HCT116 (cell line): ENCODE measurements around the gene MARS1. TPM values are rescaled to one million over a fixed set of nuclear protein-coding genes. Genes with fewer than 3 reads are reported as not detected.

ENCODE experiments used
- ATAC-seq: fragments of 200-7000 bp; cut with Tn5 transposase; 2 replicates; pipeline ENCODE4 v1.9.1; 2020; ENCODE audit warnings: mild to moderate bottlenecking, moderate library complexity
- BruUV-seq: library from RNA; stranded (reverse); fragments of 400-500 nt; replicated peaks from 2 replicates; lab custom pipeline; 2021; lab: Mats Ljungman, UMichigan
- CTCF ChIA-PET: fragments of 300-600 bp; sonication (Branson Sonifier 250); formaldehyde crosslinking; loops from one replicate; lab custom pipeline; 2021; ENCODE audit warnings: antibody characterized with exemption; lab: Charles Lee
- POLR2A ChIA-PET: fragments of 300-600, 350-600 bp; sonication (Branson Sonifier 250); formaldehyde crosslinking; loops from one replicate; lab custom pipeline; 2021; ENCODE audit warnings: antibody characterized with exemption; lab: Charles Lee
- RAD21 ChIA-PET, 2 experiments: fragments of 300-600 bp; sonication (Branson Sonifier 250); formaldehyde crosslinking; loops; one replicate each; lab custom pipeline; 2023; ENCODE audit warnings: low total read pairs in 2 of 2; ENCODE audit not compliant: uncharacterized antibody in 2 of 2, unreplicated experiment in 2 of 2, low non-redundant PET in 1 of 2; lab: Charles Lee
- DNase-seq: peaks from one replicate; pipeline ENCODE4 v3.0.0-alpha.2; 2010; ENCODE audit warnings: low read depth, low spot score
- H2AFZ ChIP-seq: fragments of 200-600 bp; shearing (Covaris generic), sonication (generic); 2 replicates; pipeline ENCODE4 v1.6.1; 2017; ENCODE audit warnings: low read depth, mixed run types, mixed read lengths, antibody characterized with exemption, low read length; ENCODE audit not compliant: poor library complexity, severe bottlenecking
- H3K27ac ChIP-seq: 2 replicates; pipeline ENCODE4 v1.5.1; 2012; ENCODE audit warnings: low read depth, low read length
- H3K27me3 ChIP-seq: fragments of 200-600 bp; sonication (generic); 2 replicates; pipeline ENCODE4 v1.6.1; 2016; ENCODE audit warnings: mixed run types, low read length, mixed read lengths; ENCODE audit not compliant: insufficient read depth
- H3K36me3 ChIP-seq, 2 experiments: fragments of 200-500 bp in 1 of 2; fragments of 200-600 bp in 1 of 2; sonication (Bioruptor generic) in 1 of 2; sonication (generic) in 1 of 2; 2 replicates each; pipeline versions ENCODE4 v1.5.1 to v1.6.1; 2014 to 2016; ENCODE audit warnings: low read length in 2 of 2, inconsistent platforms in 1 of 2, mixed read lengths in 1 of 2, mixed run types in 1 of 2; ENCODE audit not compliant: insufficient read depth in 2 of 2, control insufficient read depth in 1 of 2
- H3K4me1 ChIP-seq, 2 experiments: fragments of 200-600 bp in 1 of 2; sonication (generic) in 1 of 2; 2 replicates each; pipeline versions ENCODE4 v1.5.1 to v1.6.1; 2012 to 2017; ENCODE audit warnings: low read length in 2 of 2, inconsistent platforms in 1 of 2, mild to moderate bottlenecking in 1 of 2, mixed read lengths in 1 of 2, mixed run types in 1 of 2, moderate library complexity in 1 of 2; ENCODE audit not compliant: insufficient read depth in 2 of 2, control insufficient read depth in 1 of 2
- H3K4me2 ChIP-seq: fragments of 200-600 bp; sonication (generic); 2 replicates; pipeline ENCODE4 v1.6.1; 2017; ENCODE audit warnings: mixed run types, low read length, mixed read lengths
- H3K4me3 ChIP-seq, 2 experiments: fragments of 200-600 bp in 1 of 2; sonication (generic) in 1 of 2; replicated peaks in 1 of 2; 2 replicates each; pipeline ENCODE4 v1.5.1; 2011 to 2016; ENCODE audit warnings: low read length in 2 of 2, control low read depth in 1 of 2, low read depth in 1 of 2, mild to moderate bottlenecking in 1 of 2, mixed read lengths in 1 of 2, mixed run types in 1 of 2
- H3K79me2 ChIP-seq: fragments of 200-600 bp; sonication (generic); 2 replicates; pipeline ENCODE4 v1.6.1; 2017; ENCODE audit warnings: mild to moderate bottlenecking, mixed run types, low read length, moderate library complexity, mixed read lengths; ENCODE audit not compliant: insufficient read depth
- H3K9ac ChIP-seq: fragments of 200-600 bp; sonication (generic); 2 replicates; pipeline ENCODE4 v1.6.1; 2016; ENCODE audit warnings: low read length, mixed read lengths
- H3K9me2 ChIP-seq: fragments of 200-600 bp; sonication (generic), shearing (Covaris generic); 2 replicates; pipeline ENCODE4 v1.6.1; 2017; ENCODE audit warnings: mixed run types, mild to moderate bottlenecking, moderate library complexity; ENCODE audit not compliant: insufficient read depth
- H3K9me3 ChIP-seq, 2 experiments: fragments of 200-500 bp in 1 of 2; fragments of 200-600 bp in 1 of 2; sonication (Bioruptor generic) in 1 of 2; sonication (generic) in 1 of 2; 2 replicates each; pipeline ENCODE4 v1.6.1; 2014 to 2017; ENCODE audit warnings: low read length in 2 of 2, mixed read lengths in 2 of 2, inconsistent platforms in 1 of 2, low read depth in 1 of 2, mild to moderate bottlenecking in 1 of 2, mixed run types in 1 of 2, moderate library complexity in 1 of 2; ENCODE audit not compliant: control insufficient read depth in 1 of 2, insufficient read depth in 1 of 2
- H4K20me1 ChIP-seq: fragments of 200-600 bp; sonication (generic), shearing (Covaris generic); 2 replicates; pipeline ENCODE4 v1.6.1; 2017; ENCODE audit warnings: mixed run types, mild to moderate bottlenecking, moderate library complexity; ENCODE audit not compliant: insufficient read depth
- ATF3 ChIP-seq: IDR thresholded peaks from 2 replicates; pipeline ENCODE4 v1.6.1; 2012
- CBX3 ChIP-seq: IDR thresholded peaks from 2 replicates; pipeline ENCODE4 v1.6.1; 2012; ENCODE audit warnings: low read depth
- CTCF ChIP-seq, 3 experiments: fragments of 200-600 bp in 1 of 3; sonication (generic) in 1 of 3; IDR thresholded peaks in 2 of 3; conservative IDR thresholded peaks in 1 of 3; 2 replicates each; pipeline ENCODE4 v1.5.1; 2012 to 2017; ENCODE audit warnings: low read depth in 2 of 3, low read length in 2 of 3, antibody characterized with exemption in 1 of 3, borderline replicate concordance in 1 of 3, control low read depth in 1 of 3, mild to moderate bottlenecking in 1 of 3, mixed read lengths in 1 of 3, mixed run types in 1 of 3, moderate library complexity in 1 of 3; ENCODE audit not compliant: insufficient read depth in 1 of 3
- EZH2 ChIP-seq: fragments of 200-600 bp; sonication (generic); IDR thresholded peaks from 2 replicates; pipeline ENCODE4 v1.6.1; 2017; ENCODE audit warnings: antibody characterized with exemption, mixed run types
- EZH2phosphoT487 ChIP-seq: fragments of 200-600 bp; IDR thresholded peaks from 2 replicates; pipeline ENCODE4 v1.6.1; 2018; ENCODE audit warnings: antibody characterized with exemption, borderline replicate concordance
- JUND ChIP-seq: IDR thresholded peaks from 2 replicates; pipeline ENCODE4 v1.6.1; 2012
- MAX ChIP-seq: IDR thresholded peaks from 2 replicates; pipeline ENCODE4 v1.6.1; 2012
- POLR2A ChIP-seq: IDR thresholded peaks from 2 replicates; pipeline ENCODE4 v1.7.0; 2011; ENCODE audit warnings: borderline replicate concordance; ENCODE audit not compliant: insufficient read depth, insufficient read length; ENCODE audit errors: extremely low read depth
- POLR2AphosphoS5 ChIP-seq: IDR thresholded peaks from 2 replicates; pipeline ENCODE4 v1.6.1; 2011; ENCODE audit warnings: mild to moderate bottlenecking, low read depth, low read length, moderate library complexity
- TCF7L2 ChIP-seq: IDR thresholded peaks from 2 replicates; pipeline ENCODE4 v1.7.0; 2011; ENCODE audit warnings: borderline replicate concordance, inconsistent platforms; ENCODE audit not compliant: insufficient read depth, insufficient read length; ENCODE audit errors: extremely low read depth
- ZBTB33 ChIP-seq: IDR thresholded peaks from 2 replicates; pipeline ENCODE4 v1.6.1; 2011; ENCODE audit warnings: mild to moderate bottlenecking, low read length, moderate library complexity; ENCODE audit not compliant: insufficient replicate concordance; ENCODE audit errors: extremely low read depth
- ZFX ChIP-seq: fragments of 450-650 bp; IDR thresholded peaks from 2 replicates; pipeline ENCODE4 v1.6.1; 2017
- ZNF274 ChIP-seq: fragments of 200-500 bp; sonication (Bioruptor generic); IDR thresholded peaks from 2 replicates; pipeline ENCODE4 v1.6.1; 2014; ENCODE audit warnings: mild to moderate bottlenecking, low read depth, low read length, inconsistent platforms
- intact Hi-C: fragments of 100-400 bp; cut with micrococcal nuclease; formaldehyde crosslinking; loops from 2 replicates; pipeline ENCODE4 v1.10.0; 2022
- total RNA-seq: library from RNA; stranded (reverse); gene quantifications from one replicate; pipeline ENCODE4 v1.2.1, GENCODE V29; 2021; ENCODE audit not compliant: unreplicated experiment

MARS1 gene
- total RNA-seq, 1 experiment from 2014 or later: 344 TPM

GRCh38 chr12:57539134-57539768 is 51.4 kb downstream of the MARS1 start:
- Histone ChIP-seq H2AFZ (no peak overlapping the region), H4K20me1 (no peaks in the 10 kb centered on the region), H3K27me3 (no peaks in the 10 kb centered on the region), H3K4me1 (no peaks in the 10 kb centered on the region), H3K79me2 (no peaks in the 10 kb centered on the region; the same call in 1 of the 2 replicates), H3K36me3 (peaks cover 8 to 11% of the 10 kb centered on the region in 2 experiments)
- ChIA-PET POLR2A (no interaction called here), RAD21 (no interaction called here)
- DNase-seq: no peak
- no TSS peak for BruUV-seq
- no peak for TF ChIP-seq JUND
- no peak for TF ChIP-seq CTCF (IDR thresholded peaks at IDR 0.05 in 2 of 3, conservative IDR thresholded peaks at IDR 0.05 in 1 of 3; ENCODE audit: borderline replicate concordance in 1 of 3, insufficient read depth in 1 of 3, low read depth in 2 of 3, low read length in 2 of 3)
- TF ChIP-seq EZH2phosphoT487: no peak
- no peak for TF ChIP-seq TCF7L2
- TF ChIP-seq POLR2A: no peak
- TF ChIP-seq ZNF274: no peak
- TF ChIP-seq MAX: no peak
- TF ChIP-seq EZH2: no peak
- TF ChIP-seq ZBTB33: no peak
- TF ChIP-seq ZFX: no peak
- TF ChIP-seq ATF3: no peak
- no peak for TF ChIP-seq POLR2AphosphoS5
- TF ChIP-seq CBX3: no peak
- TF ChIP-seq, all 23 proteins: peak for 0
- no peak overlapping the region for H3K9ac ChIP-seq
- CTCF ChIA-PET: no interaction called here
- no peaks in the 10 kb centered on the region for H3K9me2 ChIP-seq
- no peak overlapping the region for H3K4me3 ChIP-seq
- H3K27ac ChIP-seq: no peak overlapping the region
- no peaks in the 10 kb centered on the region for H3K9me3 ChIP-seq
- no peak overlapping the region for H3K4me2 ChIP-seq
- intact Hi-C loops: no loop called here
- no peak for ATAC-seq
